Activated T-helper 17 cell treated with anti-CD3 and anti-CD28 coated beads, Interleukin-2, amount 50 U/mL, for 72 hours (primary cell): ENCODE results near the gene UBR4. TPM values are rescaled to one million over a fixed set of nuclear protein-coding genes. Genes with fewer than 3 reads are reported as not detected.

ENCODE experiments used
- ATAC-seq: fragments of 150-1000 bp; cut with Tn5 transposase; replicated peaks from 2 replicates; pipeline ENCODE4 v1.10.0; 2021; ENCODE audit warnings: mild to moderate bottlenecking, moderate library complexity
- H3K27ac Mint-ChIP-seq: one replicate; pipeline ENCODE4 v1.8.0; 2022; ENCODE audit warnings: mixed read lengths
- H3K27me3 Mint-ChIP-seq: one replicate; pipeline ENCODE4 v1.8.0; 2022; ENCODE audit warnings: mixed read lengths
- H3K36me3 Mint-ChIP-seq: one replicate; pipeline ENCODE4 v1.8.0; 2022; ENCODE audit warnings: low read depth, mild to moderate bottlenecking, mixed read lengths
- H3K4me1 Mint-ChIP-seq: one replicate; pipeline ENCODE4 v1.8.0; 2022; ENCODE audit warnings: mixed read lengths
- H3K4me3 Mint-ChIP-seq: one replicate; pipeline ENCODE4 v1.8.0; 2022; ENCODE audit warnings: mild to moderate bottlenecking, mixed read lengths
- H3K9me3 Mint-ChIP-seq: one replicate; pipeline ENCODE4 v1.8.0; 2022; ENCODE audit warnings: mixed read lengths
- total RNA-seq, 2 donors: library from RNA; stranded (reverse); gene quantifications; one replicate each; pipeline ENCODE4 v1.2.3, GENCODE V29; 2022

UBR4 gene
- total RNA-seq, 2 donors from 2014 or later, result 145 to 195 TPM

DNA sequence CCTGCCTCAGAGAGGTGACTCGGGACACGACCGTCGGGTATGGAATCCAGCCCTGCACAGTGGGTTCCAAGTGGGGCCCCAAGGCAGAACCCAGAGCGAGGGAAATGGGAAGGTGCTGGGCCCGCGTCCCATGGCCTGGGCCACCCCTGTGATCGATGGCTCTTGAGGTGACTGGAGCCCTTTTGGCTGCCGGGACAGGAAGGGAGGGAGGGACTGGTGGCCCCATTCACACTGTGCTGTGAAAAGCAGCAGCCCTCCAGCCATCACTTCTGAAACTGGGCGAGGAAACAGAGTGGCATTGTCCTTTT is 143.2 kb downstream of the UBR4 start:
- H3K27me3 Mint-ChIP-seq, result no peaks in the 10 kb centered on the region
- no peak overlapping the region for H3K4me3 Mint-ChIP-seq
- H3K36me3 Mint-ChIP-seq, result peaks cover 7% of the 10 kb centered on the region
- ATAC-seq, result no peak
- H3K9me3 Mint-ChIP-seq, result no peaks in the 10 kb centered on the region
- no peaks in the 10 kb centered on the region for H3K4me1 Mint-ChIP-seq
- H3K27ac Mint-ChIP-seq, result no peak overlapping the region

DNA sequence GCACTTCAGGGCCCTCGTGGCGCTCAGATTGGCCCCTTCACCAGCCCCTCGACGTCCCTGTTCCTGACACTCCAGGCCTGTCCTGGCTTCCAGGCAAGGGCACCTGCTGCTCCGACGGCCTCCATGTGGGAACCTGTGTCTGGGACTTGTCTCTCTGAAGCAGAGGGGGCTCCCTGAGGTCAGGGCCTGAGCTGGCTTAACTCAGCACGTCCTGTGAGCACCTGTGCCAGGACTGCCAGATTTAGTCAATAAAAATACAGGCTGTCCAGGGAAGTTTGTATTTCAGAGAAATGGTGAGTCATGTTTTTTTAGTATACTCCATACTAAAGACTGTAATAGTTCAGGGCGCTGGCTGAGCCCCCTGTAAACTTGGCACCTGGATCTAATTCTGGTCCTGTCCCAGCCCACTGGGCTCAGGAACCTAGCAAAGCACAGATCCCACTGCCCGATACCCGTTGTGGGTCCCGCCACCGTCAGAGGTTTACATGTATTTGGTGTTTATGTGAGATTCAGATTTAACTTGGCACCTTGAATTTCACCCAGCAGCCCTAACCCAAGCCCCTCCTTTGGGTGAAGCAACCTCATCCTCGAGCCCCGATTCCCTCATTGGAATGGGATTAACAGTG is 143.7 kb downstream of the UBR4 start:
- H3K27me3 Mint-ChIP-seq, result no peaks in the 10 kb centered on the region
- H3K36me3 Mint-ChIP-seq, result peaks cover 10% of the 10 kb centered on the region
- ATAC-seq, result no peak
- peaks cover 2% of the 10 kb centered on the region for H3K9me3 Mint-ChIP-seq
- no peak overlapping the region for H3K27ac Mint-ChIP-seq
- no peak overlapping the region for H3K4me3 Mint-ChIP-seq
- H3K4me1 Mint-ChIP-seq, result peaks cover 2% of the 10 kb centered on the region

DNA sequence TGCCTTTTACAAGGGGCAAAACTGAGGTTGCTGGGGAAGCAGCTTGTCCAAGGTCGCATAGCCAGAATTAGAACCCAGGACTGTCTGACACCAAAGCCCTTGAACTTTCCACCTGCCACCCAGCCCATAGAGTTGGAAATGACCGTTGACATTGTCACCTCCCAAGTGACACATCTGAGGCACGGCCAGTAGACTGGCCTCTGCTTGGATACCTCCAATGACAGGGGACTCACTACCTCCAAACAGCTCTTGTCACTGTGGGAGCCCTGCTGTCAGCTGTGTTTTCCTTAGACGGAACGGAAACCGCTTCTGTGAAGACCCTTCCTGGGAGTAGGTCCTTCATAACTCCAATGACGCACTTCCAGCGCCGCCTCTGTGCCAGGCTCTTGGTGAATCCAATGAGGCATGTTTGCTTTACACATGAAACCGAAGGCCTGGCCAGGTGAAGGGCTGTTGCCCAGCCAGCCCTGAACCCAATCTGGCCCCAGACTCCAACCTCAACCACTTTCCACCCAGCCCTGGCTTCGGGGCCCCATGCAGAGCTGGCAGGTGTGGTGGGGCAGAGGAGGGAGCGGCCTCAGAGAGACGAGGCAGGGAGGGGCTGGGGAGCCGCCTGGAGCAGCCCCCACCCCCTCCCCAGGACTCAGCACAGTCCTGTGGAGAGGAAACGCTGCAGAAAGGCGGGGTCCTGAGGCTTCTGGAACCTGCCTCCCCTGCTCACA is 144.4 kb downstream of the UBR4 start:
- H3K27ac Mint-ChIP-seq, result no peak overlapping the region
- ATAC-seq, result no peak
- no peaks in the 10 kb centered on the region for H3K27me3 Mint-ChIP-seq
- peaks cover 5% of the 10 kb centered on the region for H3K9me3 Mint-ChIP-seq
- H3K36me3 Mint-ChIP-seq, result peaks cover 10% of the 10 kb centered on the region
- H3K4me3 Mint-ChIP-seq, result no peak overlapping the region
- peaks cover 6% of the 10 kb centered on the region for H3K4me1 Mint-ChIP-seq

DNA sequence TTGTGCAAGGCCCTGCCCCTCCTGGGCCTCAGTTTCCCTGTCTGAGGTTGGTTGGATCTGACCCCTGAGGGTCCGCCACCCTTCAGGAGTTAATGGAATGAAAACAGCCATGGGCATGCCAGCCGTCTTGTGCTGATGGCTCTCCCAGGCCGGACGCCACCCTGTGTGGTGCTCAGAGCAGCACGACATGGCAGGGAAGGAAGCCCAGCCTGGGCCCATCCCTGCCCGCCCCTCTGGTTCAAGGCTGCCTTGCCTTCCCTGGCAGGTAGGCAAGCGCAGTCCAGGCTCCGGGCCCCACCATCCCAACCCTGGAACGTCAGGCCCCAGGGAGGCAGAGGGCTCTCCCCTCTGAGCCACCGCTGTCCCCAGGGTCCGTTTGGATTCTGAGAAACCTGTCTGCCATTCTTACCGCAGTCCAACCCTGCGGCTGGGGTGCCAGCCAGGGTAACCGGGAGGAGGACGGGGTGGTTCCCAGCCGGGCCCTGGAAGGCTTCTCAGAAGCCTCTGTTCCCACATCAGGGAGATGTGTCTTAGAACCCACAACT is 145.1 kb downstream of the UBR4 start:
- no peak overlapping the region for H3K27ac Mint-ChIP-seq
- ATAC-seq, result no peak

DNA sequence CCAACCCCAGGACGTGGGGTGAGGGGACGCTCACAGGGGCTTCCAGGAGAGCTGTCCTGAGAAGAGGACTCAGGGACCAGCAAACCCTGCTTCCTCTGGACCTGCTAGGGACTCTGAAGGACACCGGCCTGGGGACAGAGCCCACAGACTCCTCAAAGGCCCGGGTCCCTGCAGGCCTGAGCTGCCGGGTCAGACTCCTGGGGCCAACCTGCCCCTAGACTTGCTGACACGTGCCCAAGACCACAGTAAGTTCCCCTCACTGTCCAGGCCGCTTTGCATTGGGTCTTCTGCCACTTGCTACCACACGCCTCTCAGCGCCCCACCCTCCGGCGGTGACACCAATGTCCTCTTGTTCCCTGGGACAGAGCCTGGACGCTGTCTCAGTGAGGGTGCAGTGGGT is 146.9 kb downstream of the UBR4 start:
- ATAC-seq, result no peak
- peaks cover 6% of the 10 kb centered on the region for H3K36me3 Mint-ChIP-seq
- no peak overlapping the region for H3K27ac Mint-ChIP-seq
- H3K4me1 Mint-ChIP-seq, result peaks cover 6% of the 10 kb centered on the region
- no peak overlapping the region for H3K4me3 Mint-ChIP-seq
- H3K27me3 Mint-ChIP-seq, result no peaks in the 10 kb centered on the region
- peaks cover 5% of the 10 kb centered on the region for H3K9me3 Mint-ChIP-seq

More for the DNA sequence above, 145.1 kb downstream of the UBR4 start:
- no peaks in the 10 kb centered on the region for H3K27me3 Mint-ChIP-seq
- H3K4me3 Mint-ChIP-seq, result no peak overlapping the region
- peaks cover 6% of the 10 kb centered on the region for H3K36me3 Mint-ChIP-seq
- peaks cover 5% of the 10 kb centered on the region for H3K9me3 Mint-ChIP-seq
- H3K4me1 Mint-ChIP-seq, result peaks cover 6% of the 10 kb centered on the region

DNA sequence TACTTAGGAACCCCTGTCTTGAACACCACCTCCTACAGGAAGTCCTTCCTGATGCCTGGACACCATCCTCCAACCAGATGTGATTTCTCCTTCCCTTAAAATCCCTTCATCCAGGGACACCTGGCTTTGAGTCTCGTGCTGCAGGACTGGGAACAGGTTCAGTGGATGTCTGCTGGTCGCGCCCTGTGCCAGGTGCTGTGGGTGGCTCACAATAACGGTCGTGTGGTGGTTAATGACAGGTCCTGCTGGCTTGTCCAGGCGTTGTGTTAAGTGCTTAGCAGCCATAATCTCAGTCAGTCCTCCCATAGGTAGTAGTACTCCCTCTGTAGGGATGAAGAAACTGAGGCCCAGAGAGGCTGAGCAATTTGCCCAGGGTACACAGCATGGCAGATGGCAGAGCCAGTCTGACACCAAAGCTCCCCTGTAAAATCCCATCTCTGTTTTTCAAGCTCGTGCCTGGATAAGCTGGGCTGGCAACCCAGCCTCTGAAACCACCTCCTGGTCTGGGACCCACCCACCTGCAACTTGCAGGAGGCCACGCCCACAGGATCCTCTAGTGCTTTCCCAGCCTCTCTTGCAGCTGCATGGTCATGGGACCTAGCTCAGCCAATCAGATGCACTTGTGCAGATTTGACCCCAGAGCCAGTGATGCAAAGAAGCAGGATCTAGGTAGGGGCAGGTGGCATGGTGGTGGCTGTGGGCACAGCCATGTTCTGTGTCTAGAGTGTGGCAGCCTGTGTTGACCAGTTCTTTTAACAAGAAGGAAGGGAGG is 147.6 kb downstream of the UBR4 start:
- Mint-ChIP-seq H3K9me3 (peaks cover 5% of the 10 kb centered on the region), H3K36me3 (peaks cover 6% of the 10 kb centered on the region), H3K27me3 (no peaks in the 10 kb centered on the region), H3K27ac (no peak overlapping the region), H3K4me1 (peaks cover 6% of the 10 kb centered on the region), H3K4me3 (no peak overlapping the region)
- ATAC-seq, result no peak

DNA sequence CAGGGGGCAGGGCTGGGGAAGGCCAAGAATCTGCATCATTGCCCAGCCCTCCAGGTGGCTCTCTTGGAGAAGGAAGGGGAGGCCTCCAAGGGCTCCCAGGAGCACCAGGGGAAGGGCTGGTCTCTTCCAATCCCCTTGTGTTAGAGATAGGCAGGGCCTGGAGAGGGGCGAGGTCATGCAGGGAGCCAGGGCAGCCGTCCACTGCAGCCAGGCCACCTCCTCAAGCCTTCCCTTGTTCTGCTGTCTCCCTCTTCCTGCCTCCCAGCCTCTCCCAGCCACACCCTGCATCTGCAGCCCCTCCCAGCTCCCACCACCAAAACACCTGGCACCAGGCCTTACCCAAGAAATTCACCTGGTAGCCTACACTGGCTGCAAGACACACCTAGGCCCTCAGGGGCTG is 148.3 kb downstream of the UBR4 start:
- Mint-ChIP-seq H3K27ac (peak overlapping the region; percentile 80), H3K4me3 (no peak overlapping the region), H3K4me1 (peaks cover 6% of the 10 kb centered on the region), H3K27me3 (peaks cover 4% of the 10 kb centered on the region), H3K36me3 (peaks cover 6% of the 10 kb centered on the region), H3K9me3 (peaks cover 5% of the 10 kb centered on the region)
- ATAC-seq, result no peak

DNA sequence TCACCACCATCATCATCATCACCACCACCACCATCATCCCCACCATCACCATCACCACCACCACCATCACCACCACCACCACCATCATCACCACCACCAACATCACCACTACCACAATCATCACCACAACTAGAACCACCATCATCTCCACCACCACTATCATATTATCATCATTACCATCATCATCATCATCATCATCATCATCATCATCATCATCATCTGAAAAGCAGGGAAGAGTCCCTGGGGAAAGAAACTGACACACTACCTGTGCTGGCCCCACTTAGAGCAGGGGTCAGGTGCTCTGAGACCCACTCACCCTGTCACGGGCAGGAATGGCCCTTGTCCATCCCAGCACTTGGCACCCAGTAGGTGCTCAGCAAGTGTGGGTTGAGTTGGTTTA is 148.7 kb downstream of the UBR4 start:
- Mint-ChIP-seq H3K4me3 (no peak overlapping the region), H3K9me3 (peaks cover 5% of the 10 kb centered on the region), H3K36me3 (peaks cover 6% of the 10 kb centered on the region), H3K4me1 (peaks cover 6% of the 10 kb centered on the region), H3K27ac (peak overlapping the region; percentile 80), H3K27me3 (peaks cover 5% of the 10 kb centered on the region)
- no peak for ATAC-seq

DNA sequence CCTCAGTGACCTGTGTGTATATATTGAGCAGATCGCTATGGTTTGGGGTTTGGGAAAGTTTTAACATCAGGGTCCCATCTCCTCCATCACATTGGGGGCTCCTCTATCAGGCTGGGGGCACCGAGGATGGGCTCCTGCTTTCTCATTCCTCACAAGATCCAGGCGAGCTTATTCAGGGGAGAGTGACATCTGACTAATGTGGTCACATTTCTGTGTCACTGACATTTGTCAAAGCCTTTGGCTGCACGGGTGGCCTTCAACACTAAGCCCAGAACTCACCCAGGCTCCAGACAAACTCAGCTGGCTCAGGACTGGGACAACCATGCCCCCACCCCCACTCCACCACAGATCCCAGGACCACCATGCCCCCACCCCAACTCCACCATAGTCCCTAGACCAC is 150.3 kb downstream of the UBR4 start:
- no peak overlapping the region for H3K4me3 Mint-ChIP-seq
- H3K4me1 Mint-ChIP-seq, result peaks cover 6% of the 10 kb centered on the region
- no peak for ATAC-seq
- peaks cover 5% of the 10 kb centered on the region for H3K9me3 Mint-ChIP-seq
- peaks cover 6% of the 10 kb centered on the region for H3K36me3 Mint-ChIP-seq
- H3K27me3 Mint-ChIP-seq, result peaks cover 16% of the 10 kb centered on the region
- H3K27ac Mint-ChIP-seq, result no peak overlapping the region

DNA sequence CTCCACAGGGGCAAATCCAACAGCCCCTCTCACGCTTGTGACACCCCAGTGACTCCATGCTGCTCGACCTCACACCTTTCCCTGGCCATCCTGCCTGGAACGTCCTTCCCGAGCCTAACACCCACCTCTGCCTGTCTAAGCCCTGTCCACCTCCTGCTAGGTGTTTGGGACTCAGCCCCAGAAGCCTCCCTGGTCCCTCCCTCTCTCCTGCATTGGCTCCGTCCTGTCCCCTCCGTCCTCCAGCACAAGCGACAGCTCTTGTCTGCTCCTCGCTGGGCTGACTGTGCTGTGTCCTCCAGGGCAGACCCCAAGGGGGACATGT is 151.6 kb downstream of the UBR4 start:
- peaks cover 6% of the 10 kb centered on the region for H3K36me3 Mint-ChIP-seq
- H3K4me1 Mint-ChIP-seq, result peaks cover 6% of the 10 kb centered on the region
- H3K4me3 Mint-ChIP-seq, result no peak overlapping the region
- peaks cover 5% of the 10 kb centered on the region for H3K9me3 Mint-ChIP-seq
- H3K27me3 Mint-ChIP-seq, result peaks cover 20% of the 10 kb centered on the region
- no peak for ATAC-seq
- H3K27ac Mint-ChIP-seq, result no peak overlapping the region

DNA sequence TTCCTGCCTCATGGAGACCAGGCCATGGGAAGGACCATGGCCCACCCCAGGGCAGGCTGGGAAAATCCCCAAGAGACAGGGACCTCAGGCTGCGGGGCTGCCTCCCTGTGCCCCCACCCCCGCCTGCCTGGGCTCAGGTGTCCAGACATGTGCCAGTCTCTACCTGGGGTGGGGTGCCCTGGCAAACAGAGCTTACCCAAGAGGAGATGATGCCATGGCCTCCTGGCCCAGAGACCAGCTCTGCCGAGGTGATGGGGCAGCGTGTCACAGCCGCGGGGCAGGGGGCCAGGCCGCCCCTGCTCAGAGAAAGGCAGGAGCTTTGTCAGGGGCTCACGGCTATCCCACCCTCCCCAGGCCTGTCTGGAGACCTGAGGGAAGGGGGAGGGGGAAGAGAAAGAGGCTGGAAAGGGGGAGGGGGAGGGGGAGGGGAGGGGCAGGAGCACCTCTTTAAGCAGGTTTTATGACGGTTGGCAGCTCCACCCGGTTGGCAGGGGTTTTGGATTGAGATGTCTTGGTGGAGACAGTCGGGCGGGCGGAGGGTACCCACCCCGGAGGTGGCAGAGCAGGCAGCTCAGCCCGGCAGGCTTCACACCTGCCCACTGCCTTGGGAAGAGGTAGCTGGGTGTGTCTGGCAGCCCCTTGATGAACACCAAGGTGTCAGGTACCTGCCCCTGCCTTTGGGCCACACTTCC is 152.1 kb downstream of the UBR4 start:
- ATAC-seq, result no peak
- Mint-ChIP-seq H3K4me3 (no peak overlapping the region), H3K27me3 (peaks cover 20% of the 10 kb centered on the region), H3K4me1 (peaks cover 6% of the 10 kb centered on the region), H3K27ac (no peak overlapping the region), H3K9me3 (peaks cover 5% of the 10 kb centered on the region), H3K36me3 (peaks cover 6% of the 10 kb centered on the region)

DNA sequence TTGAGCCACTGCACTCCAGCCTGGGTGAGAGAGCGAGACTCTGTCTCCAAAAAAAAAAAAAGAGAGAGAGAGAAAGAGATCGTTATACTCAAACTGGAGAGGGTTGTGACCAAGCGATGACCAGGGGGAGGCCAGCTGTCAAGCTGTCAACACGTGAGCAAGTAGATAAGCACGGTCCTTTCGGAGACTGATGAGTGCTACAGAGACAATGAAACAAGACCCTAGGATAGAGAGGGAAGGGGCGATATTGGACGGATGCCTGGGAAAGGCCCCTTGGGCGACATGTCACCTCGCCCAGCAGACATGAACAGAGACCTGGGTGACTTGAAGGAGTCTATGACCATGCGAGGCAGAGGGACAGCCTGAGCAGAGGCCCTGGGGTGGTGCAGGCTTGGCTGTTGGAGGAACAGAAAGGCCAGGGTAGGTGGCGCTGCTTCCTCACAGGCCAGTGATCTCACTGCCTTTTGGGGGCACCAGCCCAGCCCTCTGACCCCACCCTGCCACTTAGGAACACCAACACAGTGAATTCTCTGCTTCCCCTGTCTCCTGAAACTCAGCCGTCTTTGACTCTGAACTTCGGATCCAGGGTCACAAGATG is 152.8 kb downstream of the UBR4 start:
- H3K4me3 Mint-ChIP-seq, result no peak overlapping the region
- peaks cover 5% of the 10 kb centered on the region for H3K9me3 Mint-ChIP-seq
- H3K4me1 Mint-ChIP-seq, result peaks cover 6% of the 10 kb centered on the region
- H3K27ac Mint-ChIP-seq, result no peak overlapping the region
- no peak for ATAC-seq
- peaks cover 20% of the 10 kb centered on the region for H3K27me3 Mint-ChIP-seq
- peaks cover 6% of the 10 kb centered on the region for H3K36me3 Mint-ChIP-seq

DNA sequence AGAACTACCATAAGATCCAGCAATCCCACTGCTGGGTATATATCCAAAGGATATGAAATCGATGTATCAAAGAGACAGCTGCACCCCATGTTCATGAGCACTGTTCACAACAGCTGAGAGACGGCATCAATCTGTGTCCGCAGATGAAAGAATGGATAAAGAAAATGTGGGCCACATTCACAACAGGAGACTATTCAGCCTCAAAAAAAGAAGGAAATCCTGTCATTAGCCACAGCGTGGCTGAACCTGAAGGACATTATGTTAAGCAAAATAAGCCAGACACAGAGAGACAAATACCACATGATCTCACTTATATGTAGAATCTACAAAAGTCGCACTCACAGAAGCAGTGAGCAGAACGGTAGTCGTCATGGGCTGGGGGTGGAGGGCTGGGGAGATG is 154.4 kb downstream of the UBR4 start:
- ATAC-seq, result no peak
- Mint-ChIP-seq H3K4me3 (no peak overlapping the region), H3K27ac (no peak overlapping the region), H3K27me3 (peaks cover 20% of the 10 kb centered on the region), H3K9me3 (no peaks in the 10 kb centered on the region), H3K4me1 (no peaks in the 10 kb centered on the region), H3K36me3 (no peaks in the 10 kb centered on the region)

DNA sequence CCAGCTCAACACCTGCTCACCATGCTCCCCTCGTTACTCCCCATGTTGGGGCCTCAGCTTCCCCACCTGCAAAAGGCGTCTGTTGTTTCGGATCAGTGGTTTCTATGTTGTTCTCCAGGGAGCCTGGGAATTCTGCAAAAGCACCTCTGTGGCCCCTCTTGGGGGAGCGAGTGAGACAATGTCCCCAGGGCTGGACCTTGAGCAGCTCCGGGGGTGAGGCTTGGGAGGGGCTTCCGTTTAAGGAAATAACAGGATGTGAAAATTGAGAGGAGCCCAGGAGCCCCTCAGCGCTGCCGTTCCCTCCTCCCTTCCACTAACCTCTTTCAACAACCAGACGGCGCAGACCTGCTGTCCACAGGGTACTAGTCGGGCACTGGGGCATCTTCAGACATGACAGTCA is 155.1 kb downstream of the UBR4 start:
- ATAC-seq, result no peak
- Mint-ChIP-seq H3K9me3 (no peaks in the 10 kb centered on the region), H3K27me3 (peaks cover 20% of the 10 kb centered on the region), H3K27ac (no peak overlapping the region), H3K36me3 (no peaks in the 10 kb centered on the region), H3K4me1 (no peaks in the 10 kb centered on the region), H3K4me3 (no peak overlapping the region)
